GM23338 (cell line): ENCODE data around the gene SRI. TPM values are rescaled to one million over a fixed set of nuclear protein-coding genes. Genes with fewer than 3 reads are reported as not detected.

ENCODE experiments used
- ATAC-seq: fragments of 200-7000 bp; cut with Tn5 transposase; 3 replicates; pipeline ENCODE4 v1.9.1; 2020
- DNase-seq: peaks from one replicate; pipeline ENCODE4 v3.0.0-alpha.2; 2015; ENCODE audit warnings: low spot score
- H2AFZ ChIP-seq: fragments of 200-600 bp; sonication (generic); 2 replicates; pipeline ENCODE4 v1.8.0; 2016; ENCODE audit warnings: antibody characterized with exemption, mild to moderate bottlenecking, moderate library complexity
- H3F3A ChIP-seq: fragments of 200-600 bp; sonication (generic); replicated peaks from 2 replicates; pipeline ENCODE4 v1.8.0; 2017; ENCODE audit warnings: antibody characterized with exemption, mixed run types, low read depth
- H3K27ac ChIP-seq: fragments of 200-600 bp; sonication (generic); 2 replicates; pipeline ENCODE4 v1.6.1; 2016; ENCODE audit warnings: low read depth
- H3K27me3 ChIP-seq: fragments of 200-600 bp; sonication (generic); 2 replicates; pipeline ENCODE4 v1.8.0; 2016; ENCODE audit warnings: mild to moderate bottlenecking, mixed run types, moderate library complexity; ENCODE audit not compliant: insufficient read depth
- H3K36me3 ChIP-seq: fragments of 200-600 bp; sonication (generic); 2 replicates; pipeline ENCODE4 v1.8.0; 2016; ENCODE audit warnings: mild to moderate bottlenecking; ENCODE audit not compliant: insufficient read depth
- H3K4me1 ChIP-seq: fragments of 200-600 bp; sonication (generic); 2 replicates; pipeline ENCODE4 v1.8.0; 2016; ENCODE audit warnings: mild to moderate bottlenecking, moderate library complexity; ENCODE audit not compliant: insufficient read depth
- H3K4me2 ChIP-seq: fragments of 200-600 bp; sonication (generic); 2 replicates; pipeline ENCODE4 v1.7.1; 2017; ENCODE audit warnings: mixed run types
- H3K4me3 ChIP-seq: fragments of 200-600 bp; sonication (generic); 2 replicates; pipeline ENCODE4 v1.6.1; 2016; ENCODE audit warnings: mixed run types
- H3K79me2 ChIP-seq: fragments of 200-600 bp; sonication (generic); replicated peaks from 2 replicates; pipeline ENCODE4 v1.8.0; 2017; ENCODE audit warnings: mild to moderate bottlenecking; ENCODE audit not compliant: insufficient read depth
- H3K9me2 ChIP-seq: fragments of 200-600 bp; sonication (generic); 2 replicates; pipeline ENCODE4 v1.8.0; 2017; ENCODE audit not compliant: insufficient read depth
- H4K20me1 ChIP-seq: fragments of 200-600 bp; sonication (generic); replicated peaks from 2 replicates; pipeline ENCODE4 v1.8.0; 2017; ENCODE audit warnings: mild to moderate bottlenecking; ENCODE audit not compliant: insufficient read depth
- H3K27ac Mint-ChIP-seq: 2 replicates; pipeline ENCODE4 v1.8.0; 2020; ENCODE audit warnings: inconsistent platforms, mild to moderate bottlenecking, moderate library complexity, mixed read lengths
- H3K27me3 Mint-ChIP-seq: 3 replicates; pipeline ENCODE4 v1.8.0; 2022; ENCODE audit warnings: low read depth, mild to moderate bottlenecking, moderate library complexity, mixed read lengths, inconsistent platforms; ENCODE audit not compliant: insufficient read depth, poor library complexity
- H3K36me3 Mint-ChIP-seq: 3 replicates; pipeline ENCODE4 v1.8.0; 2021; ENCODE audit warnings: low read depth, mild to moderate bottlenecking, inconsistent platforms, moderate library complexity, mixed read lengths
- H3K4me1 Mint-ChIP-seq: 3 replicates; pipeline ENCODE4 v1.8.0; 2020; ENCODE audit warnings: mild to moderate bottlenecking, inconsistent platforms, mixed read lengths
- H3K4me3 Mint-ChIP-seq: 3 replicates; pipeline ENCODE4 v1.8.0; 2021; ENCODE audit warnings: moderate library complexity, mild to moderate bottlenecking, inconsistent platforms, mixed read lengths
- H3K9me3 Mint-ChIP-seq: 3 replicates; pipeline ENCODE4 v1.8.0; 2020; ENCODE audit warnings: moderate library complexity, mild to moderate bottlenecking, inconsistent platforms, mixed read lengths
- CREB1 ChIP-seq: fragments of 250-450 bp; sonication (Bioruptor Pico); IDR thresholded peaks from 2 replicates; pipeline ENCODE4 v1.5.0; 2020; ENCODE audit warnings: low read depth, mild to moderate bottlenecking, moderate library complexity
- CTCF ChIP-seq, 2 experiments: fragments of 200-600 bp in 1 of 2; sonication (generic) in 1 of 2; conservative IDR thresholded peaks; 2 replicates each; pipeline versions ENCODE4 v1.5.1 to v1.6.1; 2016 to 2017; ENCODE audit warnings: antibody characterized with exemption in 2 of 2, low read depth in 2 of 2, mild to moderate bottlenecking in 2 of 2, moderate library complexity in 1 of 2
- ETS1 ChIP-seq: IDR thresholded peaks from 2 replicates; pipeline ENCODE4 v1.6.1; 2016; ENCODE audit warnings: antibody characterized with exemption
- EZH2 ChIP-seq: fragments of 200-600 bp; sonication (generic); IDR thresholded peaks from one replicate; pipeline ENCODE4 v1.8.0; 2017; ENCODE audit warnings: antibody characterized with exemption, mild to moderate bottlenecking, low read depth; ENCODE audit not compliant: unreplicated experiment
- EZH2phosphoT487 ChIP-seq: fragments of 200-600 bp; sonication (generic); IDR thresholded peaks from one replicate; pipeline ENCODE4 v1.8.1; 2018; ENCODE audit warnings: antibody characterized with exemption; ENCODE audit not compliant: unreplicated experiment
- JUNB ChIP-seq: IDR thresholded peaks from one replicate; pipeline ENCODE4 v1.6.1; 2016; ENCODE audit warnings: antibody characterized with exemption; ENCODE audit not compliant: unreplicated experiment
- NANOG ChIP-seq: IDR thresholded peaks from 2 replicates; pipeline ENCODE4 v1.6.1; 2016; ENCODE audit warnings: antibody characterized with exemption, borderline replicate concordance
- POLR2AphosphoS5 ChIP-seq: IDR thresholded peaks from 2 replicates; pipeline ENCODE4 v1.6.1; 2016; ENCODE audit warnings: antibody characterized with exemption, low read depth
- REST ChIP-seq: IDR thresholded peaks from one replicate; pipeline ENCODE4 v1.6.1; 2018; ENCODE audit warnings: antibody characterized with exemption; ENCODE audit not compliant: unreplicated experiment
- STAT1 ChIP-seq: IDR thresholded peaks from one replicate; pipeline ENCODE4 v1.6.1; 2016; ENCODE audit warnings: antibody characterized with exemption; ENCODE audit not compliant: unreplicated experiment
- ZNF114 ChIP-seq: fragments of 250-450 bp; sonication (Bioruptor Pico); IDR thresholded peaks from 2 replicates; pipeline ENCODE4 v1.5.0; 2020; ENCODE audit warnings: mild to moderate bottlenecking, moderate library complexity
- ZNF331 ChIP-seq: fragments of 250-450 bp; sonication (Bioruptor Pico); IDR thresholded peaks from 2 replicates; pipeline ENCODE4 v1.5.0; 2020; ENCODE audit warnings: low read depth, mild to moderate bottlenecking, moderate library complexity
- polyA plus RNA-seq: library from polyadenylated mRNA; unstranded; fragments of >200 nt; fragmentation: Nextera tagmentation; extraction: Ambion mirVana; gene quantifications from 2 replicates; pipeline ENCODE4 v1.2.1, GENCODE V29; 2016
- total RNA-seq: library from RNA; depleted of rRNA; stranded (reverse); fragments of >200 nt; shearing (Covaris generic); gene quantifications from 2 replicates; pipeline ENCODE4 v1.2.3, GENCODE V29; 2014
- TF ChIP-seq, protein P1 (sequence below): fragments of 250-450 bp; sonication (Bioruptor Pico); IDR thresholded peaks from 2 replicates; pipeline ENCODE4 v1.5.0; 2020; ENCODE audit warnings: mild to moderate bottlenecking, moderate library complexity

SRI gene
- total and polyA plus RNA-seq, 2 experiments from 2014 or later: 141 to 321 TPM

DNA sequence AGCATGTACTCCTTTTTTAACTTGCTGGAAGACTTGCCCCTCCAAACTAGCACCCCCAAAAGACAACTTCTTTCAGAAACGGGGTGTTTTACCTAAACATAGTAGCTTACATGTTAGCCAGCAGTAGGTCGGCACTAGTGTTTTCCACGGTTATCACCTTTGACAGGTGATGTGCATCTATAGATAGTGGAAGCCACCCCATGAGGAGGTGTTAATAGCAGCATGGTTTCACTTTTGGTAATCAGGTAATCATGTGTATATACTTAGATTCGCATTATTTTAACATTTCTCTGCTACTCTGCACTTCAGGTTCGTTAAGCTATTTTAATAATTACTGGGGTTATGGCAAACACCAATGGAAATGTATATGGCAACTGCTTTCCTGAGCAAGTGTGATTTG is 17.6 kb downstream of the SRI start:
- Histone ChIP-seq H3K27me3 (no peaks in the 10 kb centered on the region), H2AFZ (no peak overlapping the region), H3K4me3 (no peak overlapping the region), H3K4me2 (no peak overlapping the region), H3K79me2 (no peaks in the 10 kb centered on the region), H3K4me1 (peaks cover 29% of the 10 kb centered on the region), H4K20me1 (no peaks in the 10 kb centered on the region), H3K27ac (no peak overlapping the region), H3F3A (no peaks in the 10 kb centered on the region), H3K9me2 (no peaks in the 10 kb centered on the region), H3K36me3 (peaks cover 18% of the 10 kb centered on the region)
- Mint-ChIP-seq H3K27me3 (no peaks in the 10 kb centered on the region), H3K27ac (no peak overlapping the region), H3K9me3 (no peaks in the 10 kb centered on the region), H3K4me3 (no peak overlapping the region), H3K36me3 (peaks cover 34% of the 10 kb centered on the region), H3K4me1 (peaks cover 39% of the 10 kb centered on the region)
- ATAC-seq (no peak), DNase-seq (no peak)
- TF ChIP-seq STAT1: no peak
- TF ChIP-seq ETS1: no peak
- no peak for TF ChIP-seq CREB1
- no peak for TF ChIP-seq ZNF114 (CRISPR knock-in tag)
- TF ChIP-seq POLR2AphosphoS5: no peak
- TF ChIP-seq REST: no peak
- TF ChIP-seq JUNB: no peak
- no peak for TF ChIP-seq EZH2phosphoT487
- TF ChIP-seq EZH2: no peak
- TF ChIP-seq NANOG: no peak
- TF ChIP-seq ZNF331: no peak
- no peak for TF ChIP-seq CTCF (conservative IDR thresholded peaks at IDR 0.05; ENCODE audit: low read depth in 2 of 2)
- TF ChIP-seq, protein P1, sequence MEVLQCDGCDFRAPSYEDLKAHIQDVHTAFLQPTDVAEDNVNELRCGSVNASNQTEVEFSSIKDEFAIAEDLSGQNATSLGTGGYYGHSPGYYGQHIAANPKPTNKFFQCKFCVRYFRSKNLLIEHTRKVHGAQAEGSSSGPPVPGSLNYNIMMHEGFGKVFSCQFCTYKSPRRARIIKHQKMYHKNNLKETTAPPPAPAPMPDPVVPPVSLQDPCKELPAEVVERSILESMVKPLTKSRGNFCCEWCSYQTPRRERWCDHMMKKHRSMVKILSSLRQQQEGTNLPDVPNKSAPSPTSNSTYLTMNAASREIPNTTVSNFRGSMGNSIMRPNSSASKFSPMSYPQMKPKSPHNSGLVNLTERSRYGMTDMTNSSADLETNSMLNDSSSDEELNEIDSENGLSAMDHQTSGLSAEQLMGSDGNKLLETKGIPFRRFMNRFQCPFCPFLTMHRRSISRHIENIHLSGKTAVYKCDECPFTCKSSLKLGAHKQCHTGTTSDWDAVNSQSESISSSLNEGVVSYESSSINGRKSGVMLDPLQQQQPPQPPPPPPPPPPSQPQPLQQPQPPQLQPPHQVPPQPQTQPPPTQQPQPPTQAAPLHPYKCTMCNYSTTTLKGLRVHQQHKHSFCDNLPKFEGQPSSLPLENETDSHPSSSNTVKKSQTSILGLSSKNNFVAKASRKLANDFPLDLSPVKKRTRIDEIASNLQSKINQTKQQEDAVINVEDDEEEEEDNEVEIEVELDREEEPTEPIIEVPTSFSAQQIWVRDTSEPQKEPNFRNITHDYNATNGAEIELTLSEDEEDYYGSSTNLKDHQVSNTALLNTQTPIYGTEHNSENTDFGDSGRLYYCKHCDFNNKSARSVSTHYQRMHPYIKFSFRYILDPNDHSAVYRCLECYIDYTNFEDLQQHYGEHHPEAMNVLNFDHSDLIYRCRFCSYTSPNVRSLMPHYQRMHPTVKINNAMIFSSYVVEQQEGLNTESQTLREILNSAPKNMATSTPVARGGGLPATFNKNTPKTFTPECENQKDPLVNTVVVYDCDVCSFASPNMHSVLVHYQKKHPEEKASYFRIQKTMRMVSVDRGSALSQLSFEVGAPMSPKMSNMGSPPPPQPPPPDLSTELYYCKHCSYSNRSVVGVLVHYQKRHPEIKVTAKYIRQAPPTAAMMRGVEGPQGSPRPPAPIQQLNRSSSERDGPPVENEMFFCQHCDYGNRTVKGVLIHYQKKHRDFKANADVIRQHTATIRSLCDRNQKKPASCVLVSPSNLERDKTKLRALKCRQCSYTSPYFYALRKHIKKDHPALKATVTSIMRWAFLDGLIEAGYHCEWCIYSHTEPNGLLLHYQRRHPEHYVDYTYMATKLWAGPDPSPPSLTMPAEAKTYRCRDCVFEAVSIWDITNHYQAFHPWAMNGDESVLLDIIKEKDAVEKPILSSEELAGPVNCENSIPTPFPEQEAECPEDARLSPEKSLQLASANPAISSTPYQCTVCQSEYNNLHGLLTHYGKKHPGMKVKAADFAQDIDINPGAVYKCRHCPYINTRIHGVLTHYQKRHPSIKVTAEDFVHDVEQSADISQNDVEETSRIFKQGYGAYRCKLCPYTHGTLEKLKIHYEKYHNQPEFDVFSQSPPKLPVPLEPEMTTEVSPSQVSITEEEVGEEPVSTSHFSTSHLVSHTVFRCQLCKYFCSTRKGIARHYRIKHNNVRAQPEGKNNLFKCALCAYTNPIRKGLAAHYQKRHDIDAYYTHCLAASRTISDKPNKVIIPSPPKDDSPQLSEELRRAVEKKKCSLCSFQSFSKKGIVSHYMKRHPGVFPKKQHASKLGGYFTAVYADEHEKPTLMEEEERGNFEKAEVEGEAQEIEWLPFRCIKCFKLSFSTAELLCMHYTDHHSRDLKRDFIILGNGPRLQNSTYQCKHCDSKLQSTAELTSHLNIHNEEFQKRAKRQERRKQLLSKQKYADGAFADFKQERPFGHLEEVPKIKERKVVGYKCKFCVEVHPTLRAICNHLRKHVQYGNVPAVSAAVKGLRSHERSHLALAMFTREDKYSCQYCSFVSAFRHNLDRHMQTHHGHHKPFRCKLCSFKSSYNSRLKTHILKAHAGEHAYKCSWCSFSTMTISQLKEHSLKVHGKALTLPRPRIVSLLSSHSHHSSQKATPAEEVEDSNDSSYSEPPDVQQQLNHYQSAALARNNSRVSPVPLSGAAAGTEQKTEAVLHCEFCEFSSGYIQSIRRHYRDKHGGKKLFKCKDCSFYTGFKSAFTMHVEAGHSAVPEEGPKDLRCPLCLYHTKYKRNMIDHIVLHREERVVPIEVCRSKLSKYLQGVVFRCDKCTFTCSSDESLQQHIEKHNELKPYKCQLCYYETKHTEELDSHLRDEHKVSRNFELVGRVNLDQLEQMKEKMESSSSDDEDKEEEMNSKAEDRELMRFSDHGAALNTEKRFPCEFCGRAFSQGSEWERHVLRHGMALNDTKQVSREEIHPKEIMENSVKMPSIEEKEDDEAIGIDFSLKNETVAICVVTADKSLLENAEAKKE: no peak
